GM18858 (cell line): ENCODE measurements around the gene MN1.

ENCODE experiments used
- ATAC-seq: cut with Tn5 transposase; IDR thresholded peaks from one replicate; pipeline ENCODE4 v1.9.1; 2021; ENCODE audit not compliant: unreplicated experiment

Gene MN1

GRCh38 chr22:27801616-27802345 lies at the start of gene MN1:
MN1 (minus strand) TSS chr22:27801756; CDS start chr22:27800543, 1,213 bp downstream.
- ATAC-seq = no peak

GRCh38 chr22:27850000-27850521 lies 48.5 kb upstream of the MN1 start:
- no peak for ATAC-seq

GRCh38 chr22:27848005-27848404 lies 46.4 kb upstream of the MN1 start:
- no peak for ATAC-seq

- ATAC-seq = no peak
Observed at GRCh38 chr22:27846910-27847309, 45.4 kb upstream of the MN1 start.

- ATAC-seq = no peak
Observed at GRCh38 chr22:27846248-27846757, 44.7 kb upstream of the MN1 start.

GRCh38 chr22:27845644-27846043 lies 44.1 kb upstream of the MN1 start:
- ATAC-seq = no peak

- no peak for ATAC-seq
Observed at GRCh38 chr22:27844656-27845591, 43.4 kb upstream of the MN1 start.

GRCh38 chr22:27844256-27844655 lies 42.7 kb upstream of the MN1 start:
- no peak for ATAC-seq

GRCh38 chr22:27843441-27843840 lies 41.9 kb upstream of the MN1 start:
- no peak for ATAC-seq

GRCh38 chr22:27842669-27843431 lies 41.3 kb upstream of the MN1 start:
- no peak for ATAC-seq

- no peak for ATAC-seq
Observed at GRCh38 chr22:27842201-27842600, 40.6 kb upstream of the MN1 start.

GRCh38 chr22:27840436-27840835 lies 38.9 kb upstream of the MN1 start:
- no peak for ATAC-seq

GRCh38 chr22:27839057-27839660 lies 37.6 kb upstream of the MN1 start:
- ATAC-seq = no peak

- no peak for ATAC-seq
Observed at GRCh38 chr22:27836181-27836580, 34.6 kb upstream of the MN1 start.

- ATAC-seq = no peak
Observed at GRCh38 chr22:27835446-27835845, 33.9 kb upstream of the MN1 start.

GRCh38 chr22:27834364-27835185 lies 33.0 kb upstream of the MN1 start:
- ATAC-seq = no peak

GRCh38 chr22:27833803-27834202 lies 32.2 kb upstream of the MN1 start:
- ATAC-seq = no peak

GRCh38 chr22:27832606-27833005 lies 31.1 kb upstream of the MN1 start:
- no peak for ATAC-seq

- ATAC-seq = no peak
Observed at GRCh38 chr22:27829620-27830019, 28.1 kb upstream of the MN1 start.
